ENCODE data around the gene EOGT. TPM values are rescaled to one million over a fixed set of nuclear protein-coding genes. Genes with fewer than 3 reads are reported as not detected.
A peak's percentile ranks its signal among the peaks of the same experiment; 100 is the strongest.

The EOGT gene
- total RNA-seq = 10 to 100 TPM; 15.4 to 15.5 TPM

- peak within 1 kb of the TSS; percentile 81 for H3K4me3 Mint-ChIP-seq
- H3K27me3 Mint-ChIP-seq = no peaks in the 10 kb centered on the region
- DNase-seq = peak; percentile 88
- CTCF ChIA-PET = interaction anchor here (1.0 to 3.1 kb wide), 6 partner anchors 11 to 68 kb away, joined by 3 to 14 read pairs (median 4); partner anchors contain the start of gene UBA3
- H3K36me3 Mint-ChIP-seq = peaks cover 20% of the 10 kb centered on the region
- ATAC-seq = peak; percentile 91
- H3K27ac Mint-ChIP-seq = peak within 1 kb of the TSS; percentile 75
- H3K4me1 Mint-ChIP-seq = peaks cover 34% of the 10 kb centered on the region
- H3K9me3 Mint-ChIP-seq (ENCODE audit: low read depth) = no peaks in the 10 kb centered on the region
These were observed at the start of gene EOGT for GRCh38 chr3:69013253-69014021. Gene EOGT, minus strand, starts transcription at chr3:69013684. Its CDS starts 3,838 bp downstream, at chr3:69009846.

GRCh38 chr3:69059688-69060087, 46.2 kb upstream of the EOGT start:
- no peaks in the 10 kb centered on the region for H3K27me3 Mint-ChIP-seq
- CTCF ChIA-PET = interaction anchor here (1.3 to 1.7 kb wide), 3 partner anchors 17 to 27 kb away, joined by 3 to 4 read pairs (median 3); no protein-coding TSS in a partner anchor
- peak overlapping the region; percentile 88 for H3K27ac Mint-ChIP-seq
- DNase-seq = no peak
- H3K9me3 Mint-ChIP-seq (ENCODE audit: low read depth) = peaks cover 3% of the 10 kb centered on the region
- H3K4me1 Mint-ChIP-seq = peaks cover 62% of the 10 kb centered on the region
- ATAC-seq = peak; percentile 27
- H3K4me3 Mint-ChIP-seq = no peak overlapping the region
- peaks cover 75% of the 10 kb centered on the region for H3K36me3 Mint-ChIP-seq

- ATAC-seq (no peak), DNase-seq (no peak)
- CTCF ChIA-PET = interaction anchor here (1.2 to 1.7 kb wide), 3 partner anchors 19 to 28 kb away, joined by 3 to 5 read pairs (median 4); no protein-coding TSS in a partner anchor
- Mint-ChIP-seq H3K4me3 (no peak overlapping the region), H3K27ac (peak overlapping the region; percentile 88), H3K27me3 (no peaks in the 10 kb centered on the region), H3K9me3 (ENCODE audit: low read depth) (peaks cover 3% of the 10 kb centered on the region), H3K4me1 (peaks cover 54% of the 10 kb centered on the region), H3K36me3 (peaks cover 74% of the 10 kb centered on the region)
These were observed 45.4 kb upstream of the EOGT start for GRCh38 chr3:69058947-69059224.

- H3K27ac Mint-ChIP-seq = peak overlapping the region; percentile 88
- H3K4me1 Mint-ChIP-seq = peaks cover 52% of the 10 kb centered on the region
- peak; percentile 58 for DNase-seq
- H3K9me3 Mint-ChIP-seq (ENCODE audit: low read depth) = peaks cover 3% of the 10 kb centered on the region
- ATAC-seq = peak; percentile 97
- H3K36me3 Mint-ChIP-seq = peaks cover 73% of the 10 kb centered on the region
- no peaks in the 10 kb centered on the region for H3K27me3 Mint-ChIP-seq
- H3K4me3 Mint-ChIP-seq = peak overlapping the region; percentile 11
- CTCF ChIA-PET = interaction anchor here (1.1 to 1.7 kb wide), 5 partner anchors 20 to 31 kb away, joined by 3 to 5 read pairs (median 4); no protein-coding TSS in a partner anchor
These were observed 44.9 kb upstream of the EOGT start for GRCh38 chr3:69058180-69058946.

GRCh38 chr3:69052472-69052898, 39.0 kb upstream of the EOGT start:
- peaks cover 47% of the 10 kb centered on the region for H3K36me3 Mint-ChIP-seq
- no peak for DNase-seq
- peaks cover 50% of the 10 kb centered on the region for H3K4me1 Mint-ChIP-seq
- CTCF ChIA-PET = interaction anchor here (1.1 to 4.8 kb wide), 9 partner anchors 10 to 253 kb away, joined by 4 to 49 read pairs (median 7); partner anchors contain the start of gene ARL6IP5
- no peaks in the 10 kb centered on the region for H3K9me3 Mint-ChIP-seq (ENCODE audit: low read depth)
- peak overlapping the region; percentile 94 for H3K4me3 Mint-ChIP-seq
- peak overlapping the region; percentile 95 for H3K27ac Mint-ChIP-seq
- no peaks in the 10 kb centered on the region for H3K27me3 Mint-ChIP-seq
- ATAC-seq = peak; percentile 13

- peaks cover 49% of the 10 kb centered on the region for H3K4me1 Mint-ChIP-seq
- CTCF ChIA-PET = interaction anchor here (1.1 to 4.8 kb wide), 9 partner anchors 9 to 254 kb away, joined by 4 to 49 read pairs (median 7); partner anchors contain the start of gene ARL6IP5
- ATAC-seq (peak; percentile 95), DNase-seq (peak; percentile 99)
- H3K36me3 Mint-ChIP-seq = peaks cover 46% of the 10 kb centered on the region
- peak within 1 kb of the TSS; percentile 94 for H3K4me3 Mint-ChIP-seq
- peak within 1 kb of the TSS; percentile 95 for H3K27ac Mint-ChIP-seq
- H3K27me3 Mint-ChIP-seq = no peaks in the 10 kb centered on the region
- no peaks in the 10 kb centered on the region for H3K9me3 Mint-ChIP-seq (ENCODE audit: low read depth)
These were observed 38.4 kb upstream of the EOGT start, which contains the start of gene TMF1 for GRCh38 chr3:69051756-69052471. Gene TMF1, minus strand, starts transcription at chr3:69052333. Its CDS starts 247 bp downstream, at chr3:69052086.

GRCh38 chr3:69048990-69049389, 35.5 kb upstream of the EOGT start:
- Mint-ChIP-seq H3K4me1 (peaks cover 52% of the 10 kb centered on the region), H3K4me3 (peak overlapping the region; percentile 53), H3K36me3 (peaks cover 42% of the 10 kb centered on the region), H3K27ac (no peak overlapping the region), H3K27me3 (no peaks in the 10 kb centered on the region), H3K9me3 (ENCODE audit: low read depth) (no peaks in the 10 kb centered on the region)
- ATAC-seq = no peak
- CTCF ChIA-PET = interaction anchor here (1.0 kb wide), 1 partner anchor 12 kb away, joined by 4 read pairs; no protein-coding TSS in a partner anchor
- no peak for DNase-seq

GRCh38 chr3:69044608-69045007, 31.1 kb upstream of the EOGT start:
- Mint-ChIP-seq H3K27me3 (no peaks in the 10 kb centered on the region), H3K9me3 (ENCODE audit: low read depth) (no peaks in the 10 kb centered on the region), H3K36me3 (peaks cover 50% of the 10 kb centered on the region), H3K4me3 (no peak overlapping the region), H3K4me1 (peaks cover 33% of the 10 kb centered on the region), H3K27ac (no peak overlapping the region)
- CTCF ChIA-PET = interaction anchor here (0.7 to 1.1 kb wide), 4 partner anchors 11 to 117 kb away, joined by 3 to 4 read pairs (median 3); no protein-coding TSS in a partner anchor
- ATAC-seq (no peak), DNase-seq (no peak)

- no peak overlapping the region for H3K4me3 Mint-ChIP-seq
- H3K9me3 Mint-ChIP-seq (ENCODE audit: low read depth) = no peaks in the 10 kb centered on the region
- H3K4me1 Mint-ChIP-seq = peaks cover 16% of the 10 kb centered on the region
- CTCF ChIA-PET = interaction anchor here (1.3 to 1.4 kb wide), 2 partner anchors 11 to 15 kb away, joined by 3 read pairs; no protein-coding TSS in a partner anchor
- ATAC-seq = peak; percentile 47
- H3K27ac Mint-ChIP-seq = peak overlapping the region; percentile 46
- DNase-seq = no peak
- no peaks in the 10 kb centered on the region for H3K27me3 Mint-ChIP-seq
- peaks cover 60% of the 10 kb centered on the region for H3K36me3 Mint-ChIP-seq
These were observed 20.0 kb upstream of the EOGT start for GRCh38 chr3:69033470-69033869.

- Mint-ChIP-seq H3K9me3 (ENCODE audit: low read depth) (no peaks in the 10 kb centered on the region), H3K4me3 (no peak overlapping the region), H3K27me3 (no peaks in the 10 kb centered on the region), H3K36me3 (peaks cover 61% of the 10 kb centered on the region), H3K4me1 (peaks cover 16% of the 10 kb centered on the region), H3K27ac (no peak overlapping the region)
- ATAC-seq (no peak), DNase-seq (no peak)
- CTCF ChIA-PET = interaction anchor here (1.0 to 1.5 kb wide), 5 partner anchors 12 to 274 kb away, joined by 3 read pairs; no protein-coding TSS in a partner anchor
These were observed 19.3 kb upstream of the EOGT start for GRCh38 chr3:69032737-69033136.

- no peak for ATAC-seq
- CTCF ChIA-PET = interaction anchor here (1.0 to 1.5 kb wide), 3 partner anchors 21 to 274 kb away, joined by 3 read pairs; no protein-coding TSS in a partner anchor
- no peaks in the 10 kb centered on the region for H3K9me3 Mint-ChIP-seq (ENCODE audit: low read depth)
- H3K27ac Mint-ChIP-seq = peak overlapping the region; percentile 52
- peaks cover 65% of the 10 kb centered on the region for H3K36me3 Mint-ChIP-seq
- DNase-seq = no peak
- no peaks in the 10 kb centered on the region for H3K27me3 Mint-ChIP-seq
- H3K4me1 Mint-ChIP-seq = peaks cover 16% of the 10 kb centered on the region
- H3K4me3 Mint-ChIP-seq = no peak overlapping the region
These were observed 18.7 kb upstream of the EOGT start for GRCh38 chr3:69032142-69032541.

- ATAC-seq (no peak), DNase-seq (no peak)
- Mint-ChIP-seq H3K4me3 (no peak overlapping the region), H3K4me1 (peaks cover 16% of the 10 kb centered on the region), H3K36me3 (peaks cover 63% of the 10 kb centered on the region), H3K27me3 (no peaks in the 10 kb centered on the region), H3K27ac (no peak overlapping the region), H3K9me3 (ENCODE audit: low read depth) (no peaks in the 10 kb centered on the region)
- CTCF ChIA-PET = interaction anchor here (1.0 to 1.5 kb wide), 3 partner anchors 21 to 275 kb away, joined by 3 read pairs; no protein-coding TSS in a partner anchor
These were observed 18.2 kb upstream of the EOGT start for GRCh38 chr3:69031635-69032034.

Data from activated CD8-positive, alpha-beta memory T cell treated with anti-CD3 and anti-CD28 coated beads, Interleukin-2, amount 10 ng/mL, durations not matched to agents 7 days and 5 days (primary cell).